ENCODE results near the gene HERPUD1. TPM values are rescaled to one million over a fixed set of nuclear protein-coding genes. Genes with fewer than 3 reads are reported as not detected.

Gene HERPUD1
- total and polyA plus RNA-seq, 9 of the 15 experiments (the other 6 are each of a cell fraction or from before 2014, with no cell fraction given): 14.2 to 60.7 (median 37.4) TPM

- TF ChIP-seq ARID3A (IDR thresholded peaks at IDR 0.05; ENCODE audit: borderline replicate concordance, low read depth, low read length): no peak
- TF ChIP-seq POLR2B (IDR thresholded peaks at IDR 0.05; ENCODE audit: low read depth, partially characterized antibody): peak; percentile 78
- TF ChIP-seq MTA3 (IDR thresholded peaks at IDR 0.05; ENCODE audit: borderline replicate concordance): no peak
- no peak for TF ChIP-seq ZNF175 (CRISPR knock-in tag; IDR thresholded peaks at IDR 0.05; ENCODE audit: low read depth)
- TF ChIP-seq ILF3 (IDR thresholded peaks at IDR 0.05; ENCODE audit: borderline replicate concordance): 0 out of 2 replicates have a peak, but pooled peaks have one; percentile 59
- TF ChIP-seq, protein P1, sequence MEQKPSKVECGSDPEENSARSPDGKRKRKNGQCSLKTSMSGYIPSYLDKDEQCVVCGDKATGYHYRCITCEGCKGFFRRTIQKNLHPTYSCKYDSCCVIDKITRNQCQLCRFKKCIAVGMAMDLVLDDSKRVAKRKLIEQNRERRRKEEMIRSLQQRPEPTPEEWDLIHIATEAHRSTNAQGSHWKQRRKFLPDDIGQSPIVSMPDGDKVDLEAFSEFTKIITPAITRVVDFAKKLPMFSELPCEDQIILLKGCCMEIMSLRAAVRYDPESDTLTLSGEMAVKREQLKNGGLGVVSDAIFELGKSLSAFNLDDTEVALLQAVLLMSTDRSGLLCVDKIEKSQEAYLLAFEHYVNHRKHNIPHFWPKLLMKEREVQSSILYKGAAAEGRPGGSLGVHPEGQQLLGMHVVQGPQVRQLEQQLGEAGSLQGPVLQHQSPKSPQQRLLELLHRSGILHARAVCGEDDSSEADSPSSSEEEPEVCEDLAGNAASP (IDR thresholded peaks at IDR 0.05): no peak
- no peak for TF ChIP-seq FOXA1 (IDR thresholded peaks at IDR 0.05; ENCODE audit: borderline replicate concordance)
- TF ChIP-seq SUPT5H (IDR thresholded peaks at IDR 0.05): peak; percentile 47; the same call in 1 of the 2 replicates
- peak; percentile 39; the same call in 1 of the 2 replicates for TF ChIP-seq NFE2 (IDR thresholded peaks at IDR 0.05; ENCODE audit: low read depth)
- no peak for TF ChIP-seq ELF2 (CRISPR knock-in tag; IDR thresholded peaks at IDR 0.05)
- TF ChIP-seq, protein P2, sequence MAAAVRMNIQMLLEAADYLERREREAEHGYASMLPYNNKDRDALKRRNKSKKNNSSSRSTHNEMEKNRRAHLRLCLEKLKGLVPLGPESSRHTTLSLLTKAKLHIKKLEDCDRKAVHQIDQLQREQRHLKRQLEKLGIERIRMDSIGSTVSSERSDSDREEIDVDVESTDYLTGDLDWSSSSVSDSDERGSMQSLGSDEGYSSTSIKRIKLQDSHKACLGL (CRISPR knock-in tag; IDR thresholded peaks at IDR 0.05; ENCODE audit: borderline replicate concordance, poor library complexity, severe bottlenecking): no peak
- TF ChIP-seq SIN3A (IDR thresholded peaks at IDR 0.05; ENCODE audit: borderline replicate concordance in 2 of 2, control insufficient read depth in 1 of 2, low read depth in 2 of 2, low read length in 2 of 2): peak in 1 of 2 experiments; percentile 51; a peak in 1 of 4 replicates
- TF ChIP-seq ZNF592 (IDR thresholded peaks at IDR 0.05): no peak
- TF ChIP-seq, protein P3, sequence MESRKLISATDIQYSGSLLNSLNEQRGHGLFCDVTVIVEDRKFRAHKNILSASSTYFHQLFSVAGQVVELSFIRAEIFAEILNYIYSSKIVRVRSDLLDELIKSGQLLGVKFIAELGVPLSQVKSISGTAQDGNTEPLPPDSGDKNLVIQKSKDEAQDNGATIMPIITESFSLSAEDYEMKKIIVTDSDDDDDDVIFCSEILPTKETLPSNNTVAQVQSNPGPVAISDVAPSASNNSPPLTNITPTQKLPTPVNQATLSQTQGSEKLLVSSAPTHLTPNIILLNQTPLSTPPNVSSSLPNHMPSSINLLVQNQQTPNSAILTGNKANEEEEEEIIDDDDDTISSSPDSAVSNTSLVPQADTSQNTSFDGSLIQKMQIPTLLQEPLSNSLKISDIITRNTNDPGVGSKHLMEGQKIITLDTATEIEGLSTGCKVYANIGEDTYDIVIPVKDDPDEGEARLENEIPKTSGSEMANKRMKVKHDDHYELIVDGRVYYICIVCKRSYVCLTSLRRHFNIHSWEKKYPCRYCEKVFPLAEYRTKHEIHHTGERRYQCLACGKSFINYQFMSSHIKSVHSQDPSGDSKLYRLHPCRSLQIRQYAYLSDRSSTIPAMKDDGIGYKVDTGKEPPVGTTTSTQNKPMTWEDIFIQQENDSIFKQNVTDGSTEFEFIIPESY (CRISPR knock-in tag; IDR thresholded peaks at IDR 0.05): no peak
These were observed 6.9 kb downstream of the HERPUD1 start (continued) for GRCh38 chr16:56938664-56939513.
